ENCODE measurements around the gene HNRNPCL2. TPM values are rescaled to one million over a fixed set of nuclear protein-coding genes. Genes with fewer than 3 reads are reported as not detected.
"Not testable (repeated sequence)": the region's sequence is repeated elsewhere in the genome, so short reads cannot be mapped to it uniquely, and the experiment has no call there.

HNRNPCL2 gene
- polyA plus RNA-seq (ENCODE audit: insufficient read length in 10 of 10), result under 1 TPM in 1 of 10 donors, not detected in 9; 0.15 TPM
- long read RNA-seq, donor 1, result 0 reads
- long read RNA-seq, donor 2, result 0 reads
- long read RNA-seq, donor 3, result 0 reads
- long read RNA-seq, donor 4, result 0 reads
- long read RNA-seq, donor 5, result 0 reads
- long read RNA-seq, donor 6, result 0 reads
- long read RNA-seq, donor 7, result 0 reads
- long read RNA-seq, donor 8, result 0 reads
- long read RNA-seq, donor 9, result 0 reads

DNA sequence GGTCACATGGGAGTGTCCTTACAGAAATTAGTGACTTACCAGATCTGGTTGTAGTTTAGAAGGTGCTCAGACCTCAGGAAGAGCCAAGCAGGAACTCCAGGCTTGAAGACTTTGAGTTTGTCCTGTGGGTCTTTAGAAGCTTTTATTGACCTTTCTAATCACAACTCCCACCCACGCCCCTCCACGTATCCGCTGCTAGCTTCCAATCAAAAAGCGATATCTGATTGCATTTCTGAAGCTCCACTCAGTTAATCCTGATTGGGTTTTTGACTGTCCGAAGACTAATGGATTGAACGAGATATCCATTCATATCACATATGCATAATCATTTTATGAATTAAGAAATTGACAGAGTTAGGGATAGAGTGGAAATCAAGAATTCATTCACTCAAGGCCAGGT is at the start of gene HNRNPCL2:
Gene HNRNPCL2, minus strand, starts transcription at position 101 of the 400 bp plus-strand sequence. CDS start 454 bp downstream, outside the sequence.
- not testable (repeated sequence) for DNase-seq

DNA sequence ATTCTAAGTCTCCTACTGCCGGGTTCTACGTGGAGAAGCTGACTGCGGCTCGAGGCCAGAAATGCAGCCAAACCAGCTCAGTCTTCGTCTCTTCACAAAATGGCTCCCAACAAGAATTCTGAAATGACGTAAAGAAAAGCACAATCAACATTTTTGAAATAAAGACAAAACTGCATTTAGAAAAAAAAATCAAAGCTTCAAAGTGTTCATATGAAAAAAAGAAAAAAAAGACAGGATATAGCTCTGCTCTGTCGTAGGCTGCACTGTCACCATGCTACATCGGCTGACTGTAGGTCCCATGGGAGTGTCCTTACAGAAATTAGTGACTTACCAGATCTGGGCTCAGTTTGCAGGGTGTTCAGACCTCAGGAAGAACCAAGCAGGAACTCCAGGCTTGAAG is 48.9 kb upstream of the HNRNPCL2 start, which contains the start of gene HNRNPCL4:
Gene HNRNPCL4, minus strand, starts transcription at position 101 of the 400 bp plus-strand sequence. CDS start 164 bp downstream, outside the sequence.
- DNase-seq, result not testable (repeated sequence)

DNA sequence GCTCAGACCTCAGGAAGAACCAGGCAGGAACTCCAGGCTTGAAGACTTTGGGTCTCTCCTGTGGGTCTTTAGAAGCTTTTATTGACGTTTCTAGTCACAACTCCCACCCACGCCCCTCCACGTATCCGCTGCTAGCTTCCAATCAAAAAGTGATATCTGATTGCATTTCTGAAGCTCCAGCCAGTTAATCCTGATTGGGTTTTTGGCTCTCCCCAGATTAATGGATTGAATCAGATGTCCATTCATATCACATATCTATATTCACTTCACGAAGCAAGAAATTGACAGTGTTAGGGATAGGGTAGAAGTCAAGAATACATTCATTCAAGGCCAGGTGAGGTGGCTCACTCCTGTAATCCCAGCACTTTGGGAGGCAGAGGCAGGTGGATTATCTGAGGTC is 39.3 kb upstream of the HNRNPCL2 start, which contains the start of gene PRAMEF26:
Gene PRAMEF26, minus strand, starts transcription at position 101 of the 400 bp plus-strand sequence. CDS start 2,914 bp downstream, outside the sequence.
- DNase-seq, result not testable (repeated sequence)

DNA sequence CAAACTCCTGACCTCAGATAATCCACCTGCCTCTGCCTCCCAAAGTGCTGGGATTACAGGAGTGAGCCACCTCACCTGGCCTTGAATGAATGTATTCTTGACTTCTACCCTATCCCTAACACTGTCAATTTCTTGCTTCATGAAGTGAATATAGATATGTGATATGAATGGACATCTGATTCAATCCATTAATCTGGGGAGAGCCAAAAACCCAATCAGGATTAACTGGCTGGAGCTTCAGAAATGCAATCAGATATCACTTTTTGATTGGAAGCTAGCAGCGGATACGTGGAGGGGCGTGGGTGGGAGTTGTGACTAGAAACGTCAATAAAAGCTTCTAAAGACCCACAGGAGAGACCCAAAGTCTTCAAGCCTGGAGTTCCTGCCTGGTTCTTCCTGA is 46.2 kb downstream of the HNRNPCL2 start, which contains the start of gene PRAMEF25:
Gene PRAMEF25, plus strand, starts transcription at position 301 of the 400 bp plus-strand sequence. CDS start 2,920 bp downstream, outside the sequence.
- not testable (repeated sequence) for DNase-seq

Other genes starting within 250 kb of the HNRNPCL2 start
- not detected for gene PRAMEF4, start 230.7 kb downstream of the HNRNPCL2 start, polyA plus RNA-seq (ENCODE audit: insufficient read length in 10 of 10)
- gene PRAMEF10, start 218.6 kb downstream of the HNRNPCL2 start, polyA plus RNA-seq (ENCODE audit: insufficient read length in 10 of 10), result not detected
- not detected for gene PRAMEF7, start 200.2 kb downstream of the HNRNPCL2 start, polyA plus RNA-seq (ENCODE audit: insufficient read length in 10 of 10)
- gene PRAMEF6, start 169.3 kb downstream of the HNRNPCL2 start, polyA plus RNA-seq (ENCODE audit: insufficient read length in 10 of 10), result not detected
- not detected for gene PRAMEF27, start 60.3 kb downstream of the HNRNPCL2 start, polyA plus RNA-seq (ENCODE audit: insufficient read length in 10 of 10)
- gene HNRNPCL3, start 56.1 kb downstream of the HNRNPCL2 start, polyA plus RNA-seq (ENCODE audit: insufficient read length in 10 of 10), result under 1 TPM in 1 of 10 donors, not detected in 9; 0.19 TPM
- not detected for gene PRAMEF25, start 46.1 kb downstream of the HNRNPCL2 start, polyA plus RNA-seq (ENCODE audit: insufficient read length in 10 of 10)
- not detected for gene PRAMEF26, start 39.2 kb upstream of the HNRNPCL2 start, polyA plus RNA-seq (ENCODE audit: insufficient read length in 10 of 10)
- gene HNRNPCL4, start 48.8 kb upstream of the HNRNPCL2 start, polyA plus RNA-seq (ENCODE audit: insufficient read length in 10 of 10), result under 1 TPM in 2 of 10 donors, not detected in 8; 0.15 to 0.31 TPM
- not detected for gene PRAMEF9, start 55.0 kb upstream of the HNRNPCL2 start, polyA plus RNA-seq (ENCODE audit: insufficient read length in 10 of 10)
- not detected for gene PRAMEF13, start 84.6 kb upstream of the HNRNPCL2 start, polyA plus RNA-seq (ENCODE audit: insufficient read length in 10 of 10)
- gene PRAMEF18, start 109.3 kb upstream of the HNRNPCL2 start, polyA plus RNA-seq (ENCODE audit: insufficient read length in 10 of 10), result not detected
- not detected for gene PRAMEF5, start 137.3 kb upstream of the HNRNPCL2 start, polyA plus RNA-seq (ENCODE audit: insufficient read length in 10 of 10)
- gene PRAMEF8, start 168.3 kb upstream of the HNRNPCL2 start, polyA plus RNA-seq (ENCODE audit: insufficient read length in 10 of 10), result not detected
- not detected for gene PRAMEF33, start 186.7 kb upstream of the HNRNPCL2 start, polyA plus RNA-seq (ENCODE audit: insufficient read length in 10 of 10)
- gene PRAMEF15, start 198.7 kb upstream of the HNRNPCL2 start, polyA plus RNA-seq (ENCODE audit: insufficient read length in 10 of 10), result not detected
- not detected for gene PRAMEF14, start 230.3 kb upstream of the HNRNPCL2 start, polyA plus RNA-seq (ENCODE audit: insufficient read length in 10 of 10)

Measured in muscle of back (tissue), 13 donors.